Renal pelvis (tissue), 4 donors: ENCODE data around the gene PUM2. TPM values are rescaled to one million over a fixed set of nuclear protein-coding genes. Genes with fewer than 3 reads are reported as not detected.
A peak's percentile ranks its signal among the peaks of the same experiment; 100 is the strongest.

Experiments
- DNase-seq: peaks from one replicate; pipeline ENCODE4 v3.0.0-alpha.2; 2013
- polyA plus RNA-seq, 3 donors: library from polyadenylated mRNA; unstranded; fragments of 120-200 nt; gene quantifications; one replicate each; pipeline ENCODE4 v1.2.1, GENCODE V29; 2013; ENCODE audit not compliant: insufficient read length in 3 of 3

PUM2 gene
- polyA plus RNA-seq, 3 donors = 91.5 to 111 (median 102) TPM

- no peak for DNase-seq
Measured at GRCh38 chr2:20348542-20348941, 2.1 kb downstream of the PUM2 start.

DNA sequence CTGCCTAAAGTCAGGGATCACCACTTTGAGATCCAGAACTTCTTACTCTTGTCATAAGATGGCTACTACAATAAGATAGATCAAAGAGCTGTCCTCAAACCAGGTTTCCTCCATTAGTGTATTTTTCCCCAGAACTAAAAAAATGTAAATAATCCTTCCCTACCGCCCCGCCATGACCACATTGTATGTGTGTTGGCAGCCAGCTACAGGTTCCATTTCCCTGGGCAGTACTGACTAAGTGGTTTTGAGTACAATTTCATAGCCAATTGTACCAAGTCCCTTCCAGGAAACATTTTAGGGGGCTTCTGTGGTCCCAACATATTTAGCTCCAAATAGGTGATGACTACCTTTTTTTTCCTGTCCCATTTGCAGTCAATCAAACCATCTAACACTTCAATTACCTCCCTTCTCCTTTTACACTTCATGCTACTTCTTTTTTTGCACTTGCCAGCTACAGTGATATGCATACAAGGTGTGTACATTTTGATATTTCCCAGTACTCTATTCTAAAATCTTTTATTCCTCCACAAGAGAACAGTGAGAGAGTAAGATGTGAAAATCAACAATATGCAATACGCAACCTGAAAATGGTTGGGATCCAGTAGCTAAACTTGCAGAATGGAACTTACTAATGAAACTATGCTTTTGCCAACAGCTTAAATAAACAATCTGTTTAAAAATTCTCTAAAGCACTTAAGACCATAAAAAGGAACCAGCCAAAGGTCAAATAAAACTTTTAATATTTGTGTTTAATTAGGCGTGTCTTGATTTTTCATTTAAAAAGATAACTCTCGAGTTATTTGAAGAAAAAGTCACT is 3.9 kb downstream of the PUM2 start:
- DNase-seq = no peak

GRCh38 chr2:20343128-20343527 is 7.5 kb downstream of the PUM2 start:
- DNase-seq = no peak

- DNase-seq = no peak
Measured at GRCh38 chr2:20339012-20339411, 11.6 kb downstream of the PUM2 start.

DNA sequence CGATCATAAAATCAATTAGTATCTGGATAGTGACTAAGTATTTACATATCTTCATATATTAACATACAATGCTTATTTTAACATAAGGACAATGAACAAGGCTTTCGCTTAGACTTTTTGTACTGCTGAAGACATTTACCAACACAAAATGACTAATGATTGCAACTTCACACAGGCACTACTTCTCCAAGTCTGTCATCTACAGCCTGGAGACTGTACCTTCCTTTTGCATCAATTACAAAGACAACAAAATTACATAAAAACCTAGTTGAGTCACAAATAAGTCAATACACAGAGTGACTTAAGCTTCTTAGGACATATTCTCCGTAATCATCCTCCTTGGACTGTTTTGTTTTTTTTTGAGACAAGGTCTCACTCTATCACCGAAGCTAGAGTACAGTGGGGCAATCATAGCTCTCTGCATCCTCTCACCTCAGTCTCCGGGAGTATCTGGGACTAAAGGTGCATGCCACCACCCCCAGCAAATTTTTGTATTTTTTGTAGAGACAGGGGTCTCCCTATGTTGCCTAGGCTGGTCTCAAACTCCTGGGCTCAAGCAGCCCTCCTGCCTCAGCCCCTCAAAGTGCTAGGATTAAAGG is 15.9 kb downstream of the PUM2 start:
- DNase-seq = no peak

DNA sequence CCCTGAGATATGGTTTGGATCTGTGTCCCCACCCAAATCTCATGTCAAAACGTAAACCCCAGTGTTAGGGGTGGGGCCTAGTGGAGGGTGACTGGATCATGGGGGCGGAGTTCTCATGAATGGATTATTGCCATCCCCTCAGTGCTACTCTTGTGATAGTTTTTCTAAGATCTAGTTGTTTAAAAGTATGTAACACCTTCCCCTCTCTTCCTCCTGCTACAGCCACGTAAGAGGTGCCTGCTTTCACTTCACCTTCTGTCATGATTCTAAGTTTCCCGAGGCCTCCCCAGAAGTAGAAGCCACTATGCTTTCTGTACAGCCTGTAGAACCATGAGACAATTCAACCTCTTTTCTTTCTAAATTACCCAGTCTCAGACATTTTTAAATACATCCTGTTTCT is 16.9 kb downstream of the PUM2 start:
- DNase-seq = no peak

DNA sequence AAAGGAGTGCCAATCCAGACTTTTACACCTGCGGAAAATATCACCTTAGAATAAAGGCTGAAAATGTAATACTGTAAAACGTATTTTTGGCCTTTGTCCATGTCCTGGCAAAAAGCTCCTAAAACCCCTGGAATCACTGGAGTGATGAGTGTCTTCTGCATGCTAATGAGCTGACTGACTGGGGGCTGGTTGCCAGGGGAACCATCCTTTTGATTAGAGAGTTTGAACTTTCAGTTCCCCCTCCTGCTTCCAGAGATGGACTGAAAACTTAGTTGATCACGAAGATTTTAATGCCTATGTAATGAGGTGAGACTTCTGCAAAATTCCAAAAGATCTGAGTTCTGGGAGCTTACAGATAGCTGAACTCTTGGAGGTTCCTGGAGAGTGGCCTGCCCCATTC is 20.5 kb downstream of the PUM2 start:
- no peak for DNase-seq

- DNase-seq = no peak
Measured at GRCh38 chr2:20327370-20327769, 23.3 kb downstream of the PUM2 start.

GRCh38 chr2:20326163-20326780 is 24.4 kb downstream of the PUM2 start:
- peak; percentile 34 for DNase-seq

GRCh38 chr2:20322527-20323300 is 27.9 kb downstream of the PUM2 start:
- DNase-seq = no peak

- DNase-seq = no peak
Measured at GRCh38 chr2:20317690-20318089, 33.0 kb downstream of the PUM2 start.

- DNase-seq = no peak
Measured at GRCh38 chr2:20317197-20317596, 33.4 kb downstream of the PUM2 start.

GRCh38 chr2:20314562-20315501 is 35.8 kb downstream of the PUM2 start:
- DNase-seq = no peak

DNA sequence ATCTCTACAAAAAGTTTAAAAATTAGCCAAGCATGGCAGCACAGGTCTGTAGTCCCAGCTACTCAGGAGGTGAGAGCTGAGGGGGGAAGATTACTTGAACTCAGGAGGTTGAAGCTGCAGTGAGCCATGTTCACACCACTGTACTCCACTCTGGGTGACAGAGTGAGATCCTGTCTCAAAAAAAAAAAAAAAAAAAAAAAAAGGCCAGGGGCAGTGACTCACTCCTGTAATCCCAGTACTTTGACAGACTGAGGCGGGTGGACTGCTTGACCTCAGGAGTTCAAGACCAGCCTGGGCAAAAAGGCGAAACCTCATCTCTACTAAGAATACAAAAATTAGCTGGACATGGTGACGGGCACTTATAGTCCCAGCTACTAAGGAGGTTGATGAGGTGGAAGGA is 37.0 kb downstream of the PUM2 start:
- DNase-seq = no peak

DNA sequence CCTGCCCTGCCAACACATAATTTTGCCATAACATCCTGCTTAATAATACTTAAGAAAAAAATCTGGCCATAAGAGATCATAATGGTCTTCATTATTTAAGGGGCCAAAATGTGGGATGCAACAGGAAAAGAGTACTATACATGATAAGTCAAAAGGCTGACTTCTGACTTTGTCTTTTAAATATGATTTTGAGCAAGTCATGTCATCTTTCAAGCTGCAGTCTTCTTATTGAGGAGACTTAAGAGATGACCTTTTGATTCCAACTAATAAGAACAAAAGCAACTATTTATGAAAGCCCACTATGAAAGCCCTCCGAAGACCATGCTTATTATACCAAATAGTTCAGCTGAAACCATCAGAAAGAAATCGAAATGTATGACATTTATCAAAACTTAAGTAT is 41.6 kb downstream of the PUM2 start:
- no peak for DNase-seq

DNA sequence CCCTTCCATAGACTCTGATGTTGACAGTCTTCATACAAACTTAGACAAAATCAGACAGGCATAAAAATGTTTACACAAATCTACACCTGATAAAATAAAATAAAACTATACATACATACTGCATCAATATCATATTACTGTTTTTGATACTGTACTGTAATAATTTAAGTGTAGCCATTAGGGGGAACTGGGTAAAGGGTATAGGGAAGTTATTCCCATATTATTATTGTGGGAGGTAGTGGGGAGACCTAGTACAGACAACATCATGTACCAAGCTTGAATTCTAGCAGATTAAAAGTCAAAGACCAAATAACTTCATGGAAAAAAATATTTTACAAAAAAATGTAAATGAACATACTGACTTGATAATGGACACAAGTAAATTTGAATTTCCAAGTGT is 43.3 kb downstream of the PUM2 start:
- no peak for DNase-seq

DNA sequence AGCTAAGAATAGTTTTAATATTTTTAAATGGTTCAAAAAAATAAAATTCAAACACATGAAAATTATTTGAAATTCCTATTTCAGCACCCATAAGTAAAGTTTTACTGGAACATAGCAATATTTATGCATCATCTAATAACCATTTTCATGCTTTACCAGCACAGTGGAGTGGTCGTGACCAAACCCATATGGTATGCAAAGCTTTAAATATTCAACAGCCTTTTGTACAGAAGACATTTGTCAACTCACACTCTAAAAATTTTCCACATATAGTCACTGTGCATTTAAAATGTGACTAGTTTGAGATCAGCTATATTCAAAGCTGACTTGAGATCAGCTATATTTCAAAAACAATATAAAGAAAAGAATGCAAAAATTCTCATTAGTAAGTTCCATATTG is 46.2 kb downstream of the PUM2 start:
- DNase-seq = no peak

DNA sequence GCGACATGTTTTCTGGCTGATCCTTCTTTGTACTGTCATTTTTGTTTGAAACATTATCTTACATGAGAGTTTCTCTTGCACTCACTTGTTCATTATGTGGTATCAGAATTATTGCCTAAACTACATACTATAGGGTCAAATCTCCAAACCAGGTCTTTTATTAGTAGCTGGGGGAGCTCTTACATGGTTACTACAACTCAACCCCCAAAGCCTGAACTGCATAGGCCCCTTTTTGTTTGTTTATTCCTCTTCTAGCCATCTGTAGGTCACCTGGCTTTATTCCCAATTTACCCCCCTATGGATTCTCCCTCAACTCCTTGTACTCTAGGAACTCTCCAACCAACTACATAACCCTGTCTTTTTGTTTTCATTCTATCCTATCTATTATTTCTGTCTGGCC is 46.7 kb downstream of the PUM2 start:
- no peak for DNase-seq

GRCh38 chr2:20302019-20302418 is 48.6 kb downstream of the PUM2 start:
- no peak for DNase-seq

DNA sequence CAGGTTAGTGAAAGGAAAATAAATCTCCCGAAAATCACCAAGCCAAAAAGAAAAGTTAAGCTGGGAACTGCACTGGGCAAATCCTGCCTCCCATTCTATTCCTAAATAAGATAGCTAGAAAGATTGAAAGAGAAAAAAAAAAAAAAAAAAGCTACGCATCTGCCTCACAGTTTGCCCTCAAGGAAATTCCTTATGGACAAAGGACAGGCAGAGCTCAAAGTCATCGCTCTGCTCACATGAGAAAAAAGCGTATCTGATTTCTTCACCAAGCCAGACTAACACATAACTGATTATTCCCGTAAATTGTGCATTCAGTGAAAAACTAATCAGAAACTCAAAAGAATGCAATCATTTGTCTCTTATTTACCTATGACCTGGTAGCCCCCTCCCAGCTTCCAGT is 50.0 kb downstream of the PUM2 start:
- DNase-seq = no peak

DNA sequence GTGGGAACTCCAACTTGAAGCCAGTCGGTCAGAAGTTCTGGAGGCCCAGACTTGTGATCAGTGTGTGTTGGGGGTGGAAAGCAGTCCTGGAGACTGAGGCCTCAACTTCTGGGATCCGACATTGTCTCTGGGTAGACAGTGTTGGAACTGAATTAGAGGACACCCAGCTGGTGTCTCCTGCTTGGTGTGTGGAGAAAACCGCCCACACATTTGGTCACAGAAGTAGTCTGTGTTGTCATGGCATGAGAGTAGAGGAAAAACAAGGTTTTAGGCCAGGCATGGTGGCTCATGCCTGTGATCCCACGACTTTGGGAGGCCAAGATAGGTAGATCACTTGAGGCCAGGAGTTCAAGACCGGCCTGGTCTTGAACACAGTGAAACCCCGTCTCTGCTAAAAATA is 51.5 kb downstream of the PUM2 start:
- no peak for DNase-seq
